ENCODE data around the gene KLHL22. TPM values are rescaled to one million over a fixed set of nuclear protein-coding genes. Genes with fewer than 3 reads are reported as not detected.
A peak's percentile ranks its signal among the peaks of the same experiment; 100 is the strongest.

KLHL22 gene
- total and polyA plus RNA-seq, 2 of the 4 experiments (the other 2 are of a cell fraction): 27.1 to 30.1 TPM

DNA sequence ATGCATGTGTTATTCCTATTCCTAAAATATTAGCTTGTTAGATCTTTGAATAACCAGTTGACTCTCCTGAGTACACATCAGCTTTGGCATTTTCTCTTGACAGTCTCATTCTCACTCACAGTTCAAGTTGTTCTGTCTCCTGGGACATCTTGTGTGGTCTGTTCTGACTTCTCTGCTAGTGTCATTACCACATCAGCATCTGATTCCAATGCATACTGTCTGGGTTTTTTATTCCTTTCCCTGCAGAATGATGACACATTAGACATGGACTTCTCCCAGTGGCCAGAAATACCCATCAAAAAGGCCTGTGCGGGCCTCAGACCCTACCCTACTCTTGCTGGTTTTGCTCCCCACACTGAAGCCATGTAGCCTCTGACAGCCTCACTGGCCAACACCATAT lies 99.0 kb downstream of the KLHL22 start:
- H3K23ac ChIP-seq (ENCODE audit: low read depth, low read length): no peak overlapping the region
- peaks cover 13% of the 10 kb centered on the region for H4K20me1 ChIP-seq (ENCODE audit: insufficient read depth, low read length)
- H2AK9ac ChIP-seq (replicated peaks; ENCODE audit: low read depth, low read length, poor library complexity): no peak overlapping the region
- dilution Hi-C loops (cut with HindIII; ENCODE audit: low sequenced_read_pairs, unreplicated experiment): no loop called here
- H3K27me3 ChIP-seq (ENCODE audit: control insufficient read depth, insufficient read depth, low read length): no peaks in the 10 kb centered on the region
- peaks cover 31% of the 10 kb centered on the region for H3K9me1 ChIP-seq (ENCODE audit: insufficient read depth, low read length)
- no peak for TF ChIP-seq RFX5 (IDR thresholded peaks at IDR 0.05; ENCODE audit: low read depth, low read length)
- no peak for TF ChIP-seq RCOR1 (IDR thresholded peaks at IDR 0.05; ENCODE audit: insufficient replicate concordance, low read length)
- TF ChIP-seq, protein P1, sequence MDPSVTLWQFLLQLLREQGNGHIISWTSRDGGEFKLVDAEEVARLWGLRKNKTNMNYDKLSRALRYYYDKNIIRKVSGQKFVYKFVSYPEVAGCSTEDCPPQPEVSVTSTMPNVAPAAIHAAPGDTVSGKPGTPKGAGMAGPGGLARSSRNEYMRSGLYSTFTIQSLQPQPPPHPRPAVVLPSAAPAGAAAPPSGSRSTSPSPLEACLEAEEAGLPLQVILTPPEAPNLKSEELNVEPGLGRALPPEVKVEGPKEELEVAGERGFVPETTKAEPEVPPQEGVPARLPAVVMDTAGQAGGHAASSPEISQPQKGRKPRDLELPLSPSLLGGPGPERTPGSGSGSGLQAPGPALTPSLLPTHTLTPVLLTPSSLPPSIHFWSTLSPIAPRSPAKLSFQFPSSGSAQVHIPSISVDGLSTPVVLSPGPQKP (IDR thresholded peaks at IDR 0.05; ENCODE audit: borderline replicate concordance, low read depth, low read length): no peak
- no peak for TF ChIP-seq MAFK (IDR thresholded peaks at IDR 0.05; ENCODE audit: low read depth, low read length)
- TF ChIP-seq MXI1 (IDR thresholded peaks at IDR 0.05; ENCODE audit: borderline replicate concordance, low read depth, low read length): no peak
- TF ChIP-seq, protein P2, sequence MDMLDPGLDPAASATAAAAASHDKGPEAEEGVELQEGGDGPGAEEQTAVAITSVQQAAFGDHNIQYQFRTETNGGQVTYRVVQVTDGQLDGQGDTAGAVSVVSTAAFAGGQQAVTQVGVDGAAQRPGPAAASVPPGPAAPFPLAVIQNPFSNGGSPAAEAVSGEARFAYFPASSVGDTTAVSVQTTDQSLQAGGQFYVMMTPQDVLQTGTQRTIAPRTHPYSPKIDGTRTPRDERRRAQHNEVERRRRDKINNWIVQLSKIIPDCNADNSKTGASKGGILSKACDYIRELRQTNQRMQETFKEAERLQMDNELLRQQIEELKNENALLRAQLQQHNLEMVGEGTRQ (IDR thresholded peaks at IDR 0.05; ENCODE audit: low read depth, low read length): no peak
- TF ChIP-seq SMC3 (IDR thresholded peaks at IDR 0.05; ENCODE audit: low read depth, low read length): no peak
- no peak for TF ChIP-seq CHD1 (IDR thresholded peaks at IDR 0.05; ENCODE audit: low read depth, low read length)
- no peak for TF ChIP-seq CEBPB (IDR thresholded peaks at IDR 0.05; ENCODE audit: low read depth, low read length)
- intact Hi-C loops (cut with micrococcal nuclease): no loop called here
- DNase-seq (peak; percentile 35), ATAC-seq (ENCODE audit: low read depth) (no peak)
- H3K14ac ChIP-seq (replicated peaks; ENCODE audit: low read depth, low read length): no peak overlapping the region
- H4K91ac ChIP-seq (ENCODE audit: insufficient read depth, low read depth, low read length): no peak overlapping the region
- CTCF ChIA-PET: interaction anchor here (0.6 kb wide), 1 partner anchor 392 kb away, joined by 3 read pairs; no protein-coding TSS in a partner anchor
- H3K9ac ChIP-seq (ENCODE audit: low read depth, low read length): no peak overlapping the region
- no peaks in the 10 kb centered on the region for H3K9me3 ChIP-seq (ENCODE audit: control insufficient read depth, insufficient read depth, low read length)
- no peak overlapping the region for H2AFZ ChIP-seq (replicated peaks; ENCODE audit: low read length, poor library complexity)
- H3K4ac ChIP-seq (ENCODE audit: low read depth, low read length): no peak overlapping the region
- no peak overlapping the region for H2BK5ac ChIP-seq (ENCODE audit: low read depth, low read length, poor library complexity, severe bottlenecking)
- no peak overlapping the region for H2BK15ac ChIP-seq (ENCODE audit: low read depth, low read length)
- H3K4me1 ChIP-seq (ENCODE audit: control insufficient read depth, insufficient read depth, low read length): peaks cover 14% of the 10 kb centered on the region
- peaks cover 31 to 52% of the 10 kb centered on the region in 2 experiments for H3K79me1 ChIP-seq (ENCODE audit: low read depth in 1 of 2, low read length in 2 of 2)
- no peak overlapping the region for H3K18ac ChIP-seq (ENCODE audit: low read depth, low read length)
- H2AK5ac ChIP-seq (ENCODE audit: low read depth, low read length): no peak overlapping the region
- in situ Hi-C loops (cut with MboI; ENCODE audit: low sequenced_read_pairs): loop anchor here (10.0 kb wide), 1 partner anchor 58 kb away; no protein-coding TSS in a partner anchor
- no TSS peak for BruUV-seq (replicated peaks)
- no peak overlapping the region for H4K5ac ChIP-seq (ENCODE audit: low read depth, low read length)
- no peak overlapping the region for H2BK20ac ChIP-seq (ENCODE audit: low read depth, low read length)
- no peak overlapping the region for H3K4me2 ChIP-seq (ENCODE audit: low read depth, low read length)
- POLR2A ChIA-PET (ENCODE audit: unreplicated experiment): interaction anchor here (0.6 kb wide), 1 partner anchor 79 kb away, joined by 3 read pairs; no protein-coding TSS in a partner anchor
- H3K27ac ChIP-seq (ENCODE audit: insufficient read depth, low read length): no peak overlapping the region
- no peak overlapping the region for H3K4me3 ChIP-seq (ENCODE audit: insufficient read depth, low read depth, low read length)
- no peak overlapping the region for H4K8ac ChIP-seq (ENCODE audit: low read depth in 2 of 2, low read length in 2 of 2)
- no CpG with 5 or more reads among the region's 1 CpG for WGBS, 2 experiments (ENCODE audit: extremely low coverage in 2 of 2, insufficient read length in 1 of 2)
- no peak overlapping the region for H3K56ac ChIP-seq (ENCODE audit: extremely low read depth, insufficient read depth, low read length)
- H3K36me3 ChIP-seq (ENCODE audit: control insufficient read depth, insufficient read depth, low read length): peaks cover 14% of the 10 kb centered on the region; the same call in 1 of the 2 replicates
- no peak overlapping the region for H2BK120ac ChIP-seq (ENCODE audit: low read depth, low read length)

All from IMR-90 (cell line).